Endothelial cell of umbilical vein (primary cell): Measurements from ENCODE around the gene SNX12. TPM values are rescaled to one million over a fixed set of nuclear protein-coding genes. Genes with fewer than 3 reads are reported as not detected.

ENCODE experiments used
- BruUV-seq: library from RNA; stranded (reverse); fragments of 400-500 nt; replicated peaks from 2 replicates; lab custom pipeline; 2021; lab: Mats Ljungman, UMichigan
- CTCF ChIA-PET: fragments of 300-600, 350-600 bp; sonication (Branson Sonifier 250); formaldehyde crosslinking; loops from one replicate; lab custom pipeline; 2021; ENCODE audit warnings: antibody characterized with exemption, inconsistent platforms; lab: Charles Lee
- POLR2A ChIA-PET: fragments of 300-600, 350-600 bp; sonication (Branson Sonifier 250); formaldehyde crosslinking; loops from one replicate; lab custom pipeline; 2021; ENCODE audit warnings: antibody characterized with exemption, inconsistent platforms; lab: Charles Lee
- DNase-seq: peaks from one replicate; pipeline ENCODE4 v3.0.0-alpha.2; 2011; ENCODE audit warnings: low read depth, low spot score
- FAIRE-seq: peaks from 2 replicates; lab custom pipeline; 2011; peaks lifted over from hg19 to GRCh38; lab: Jason Lieb, UNC
- H2AFZ ChIP-seq: 2 replicates; pipeline ENCODE4 v1.6.0; 2012; ENCODE audit warnings: low read depth, low read length, control low read depth, inconsistent platforms
- H3K27ac ChIP-seq: 2 replicates; pipeline ENCODE4 v1.5.1; 2011; ENCODE audit warnings: low read depth, mild to moderate bottlenecking, control low read depth, low read length, moderate library complexity; ENCODE audit not compliant: insufficient read depth
- H3K27me3 ChIP-seq, 2 experiments: 2 replicates each; pipeline versions ENCODE4 v1.6.0 to v1.6.1; 2011; ENCODE audit warnings: low read length in 2 of 2, mixed read lengths in 1 of 2; ENCODE audit not compliant: control insufficient read depth in 2 of 2, insufficient read depth in 2 of 2
- H3K36me3 ChIP-seq, 2 experiments: 2 replicates in 1 of 2; 3 replicates in 1 of 2; pipeline ENCODE4 v1.5.1; 2011; ENCODE audit warnings: low read length in 2 of 2, mild to moderate bottlenecking in 1 of 2, moderate library complexity in 1 of 2; ENCODE audit not compliant: control insufficient read depth in 2 of 2, insufficient read depth in 2 of 2; ENCODE audit errors: extremely low read depth in 1 of 2
- H3K4me1 ChIP-seq: 3 replicates; pipeline ENCODE4 v1.5.1; 2011; ENCODE audit warnings: mild to moderate bottlenecking, low read length; ENCODE audit not compliant: control insufficient read depth, insufficient read depth; ENCODE audit errors: extremely low read depth
- H3K4me2 ChIP-seq: 2 replicates; pipeline ENCODE4 v1.6.1; 2011; ENCODE audit warnings: low read length, control low read depth, mixed read lengths; ENCODE audit not compliant: insufficient read depth
- H3K4me3 ChIP-seq, 3 experiments: fragments of 200-600 bp in 1 of 3; sonication (generic), shearing (Covaris generic) in 1 of 3; replicated peaks in 1 of 3; 2 replicates each; pipeline ENCODE4 v1.5.1; 2011 to 2016; ENCODE audit warnings: control low read depth in 3 of 3, low read length in 3 of 3, mild to moderate bottlenecking in 2 of 3, inconsistent platforms in 1 of 3, low read depth in 1 of 3, moderate library complexity in 1 of 3; ENCODE audit not compliant: insufficient read depth in 1 of 3
- H3K79me2 ChIP-seq: 2 replicates; pipeline ENCODE4 v1.6.0; 2012; ENCODE audit warnings: low read length, inconsistent platforms; ENCODE audit not compliant: control insufficient read depth, insufficient read depth
- H3K9ac ChIP-seq: replicated peaks from 2 replicates; pipeline ENCODE3; 2011; ENCODE audit warnings: low read length, control low read depth; ENCODE audit not compliant: insufficient read depth; ENCODE audit errors: extremely low read depth
- H3K9me1 ChIP-seq: replicated peaks from 3 replicates; pipeline ENCODE4 v1.6.0; 2011; ENCODE audit warnings: mild to moderate bottlenecking, low read length; ENCODE audit not compliant: control insufficient read depth, insufficient read depth; ENCODE audit errors: extremely low read depth
- H3K9me3 ChIP-seq: replicated peaks from 2 replicates; pipeline ENCODE4 v1.5.1; 2012; ENCODE audit warnings: low read length, inconsistent platforms; ENCODE audit not compliant: control insufficient read depth, insufficient read depth
- H4K20me1 ChIP-seq: replicated peaks from 2 replicates; pipeline ENCODE3; 2011; ENCODE audit warnings: mild to moderate bottlenecking, low read length; ENCODE audit not compliant: control insufficient read depth, insufficient read depth; ENCODE audit errors: extremely low read depth
- EZH2 ChIP-seq: IDR thresholded peaks from 2 replicates; pipeline ENCODE4 v1.6.1; 2012; ENCODE audit warnings: borderline replicate concordance, low read depth, mild to moderate bottlenecking, moderate library complexity, low read length, inconsistent platforms; ENCODE audit not compliant: severe bottlenecking
- FOS ChIP-seq: IDR thresholded peaks from 2 replicates; pipeline ENCODE4 v1.6.1; 2011; ENCODE audit warnings: mild to moderate bottlenecking, low read length, moderate library complexity, borderline replicate concordance; ENCODE audit not compliant: insufficient read depth
- GATA2 ChIP-seq: IDR thresholded peaks from 2 replicates; pipeline ENCODE4 v1.7.0; 2011; ENCODE audit warnings: low read depth, mild to moderate bottlenecking, moderate library complexity, mixed read lengths, low read length; ENCODE audit not compliant: insufficient read length, insufficient read depth
- JUN ChIP-seq: IDR thresholded peaks from 2 replicates; pipeline ENCODE4 v1.6.1; 2011; ENCODE audit warnings: borderline replicate concordance, low read depth; ENCODE audit not compliant: insufficient read length, insufficient read depth
- MYC ChIP-seq: IDR thresholded peaks from one replicate; pipeline ENCODE4 v1.6.1; 2011; ENCODE audit warnings: mild to moderate bottlenecking, low read depth, low read length
- POLR2A ChIP-seq: IDR thresholded peaks from 2 replicates; pipeline ENCODE4 v1.6.1; 2012; ENCODE audit warnings: low read depth, mild to moderate bottlenecking, control low read depth, low read length
- POLR2AphosphoS5 ChIP-seq: IDR thresholded peaks from 2 replicates; pipeline ENCODE4 v1.6.1; 2012; ENCODE audit warnings: low read depth, mild to moderate bottlenecking, control low read depth, low read length, moderate library complexity; ENCODE audit not compliant: insufficient read depth
- dilution Hi-C: fragments of 300-500 bp; cut with MboI; formaldehyde crosslinking; loops from one replicate; pipeline ENCODE4 v1.15.0; 2019; ENCODE audit warnings: low sequenced_read_pairs; ENCODE audit not compliant: extremely low pct_ligation_motif_present
- intact Hi-C: fragments of 100-400 bp; cut with micrococcal nuclease; formaldehyde crosslinking; loops from one replicate; pipeline ENCODE4 v1.10.0; 2022
- polyA plus RNA-seq, 4 experiments: library from polyadenylated mRNA; depleted of rRNA in 3 of 4; stranded (reverse) in 3 of 4; unstranded in 1 of 4; fragments of >200 nt; gene quantifications; 2 replicates each; pipeline versions ENCODE4 v1.2.1 to v1.2.3, GENCODE V29; 2011 to 2012; ENCODE audit warnings: missing spikeins in 1 of 4
- total RNA-seq: library from RNA; stranded (reverse); gene quantifications from 2 replicates; pipeline ENCODE4 v1.2.3, GENCODE V29; 2021
- TF ChIP-seq, protein P1 (sequence below), 2 donors: IDR thresholded peaks; 1 replicate in 1 of 2; 2 replicates in 1 of 2; pipeline ENCODE4 v1.5.1; 2011; ENCODE audit warnings: low read length in 2 of 2, mild to moderate bottlenecking in 2 of 2, moderate library complexity in 2 of 2, control low read depth in 1 of 2, inconsistent platforms in 1 of 2, low read depth in 1 of 2; ENCODE audit not compliant: insufficient read depth in 1 of 2; ENCODE audit errors: extremely low read depth in 1 of 2
- TF ChIP-seq, protein P2 (sequence below): IDR thresholded peaks from 2 replicates; pipeline ENCODE4 v1.6.1; 2011; ENCODE audit not compliant: insufficient read depth, insufficient read length

SNX12 gene
- total and polyA plus RNA-seq, 2 donors (not counting 3 experiments of a cell fraction or from before 2014, with no cell fraction given) = 85.4 to 90.6 TPM

DNA sequence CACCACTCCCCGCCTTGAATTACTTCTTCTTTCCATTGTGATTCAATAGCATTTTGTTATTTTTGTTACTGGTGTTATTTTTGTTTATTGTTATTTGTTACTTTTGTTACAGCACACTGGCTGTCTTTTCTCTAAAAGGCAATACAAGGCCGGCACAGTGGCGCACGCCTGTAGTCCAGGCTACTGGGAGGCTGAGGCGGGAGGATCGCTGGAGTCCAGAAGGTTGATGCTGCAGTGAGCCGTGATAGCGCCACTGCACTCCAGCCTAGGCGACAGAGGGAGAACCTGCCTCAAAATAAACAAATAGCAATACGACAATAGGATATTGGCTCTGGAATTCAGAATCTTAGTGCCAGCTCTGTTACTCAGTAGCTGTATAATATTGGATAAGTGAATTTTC, 49.2 kb upstream of the SNX12 start:
- ChIA-PET POLR2A (interaction anchor here (0.6 kb wide), 1 partner anchor 49 kb away, joined by 5 read pairs; no protein-coding TSS in a partner anchor), CTCF (interaction anchor here (0.6 to 2.3 kb wide), 4 partner anchors 12 to 18 kb away, joined by 3 to 10 read pairs (median 4); no protein-coding TSS in a partner anchor)
- Histone ChIP-seq H4K20me1 (no peaks in the 10 kb centered on the region), H3K27ac (no peak overlapping the region), H3K4me1 (peaks cover 5% of the 10 kb centered on the region), H3K4me2 (no peak overlapping the region), H2AFZ (no peak overlapping the region), H3K4me3 (no peak overlapping the region), H3K9ac (no peak overlapping the region), H3K9me3 (no peaks in the 10 kb centered on the region), H3K79me2 (peaks cover 4% of the 10 kb centered on the region), H3K36me3 (peaks cover 0 to 12% of the 10 kb centered on the region in 2 experiments), H3K27me3 (peaks cover 0 to 3% of the 10 kb centered on the region in 2 experiments), H3K9me1 (no peaks in the 10 kb centered on the region)
- dilution Hi-C loops (no loop called here), intact Hi-C loops (loop anchor here (10.0 kb wide), 1 partner anchor 123 kb away; no protein-coding TSS in a partner anchor)
- no peak for FAIRE-seq
- no TSS peak for BruUV-seq
- TF ChIP-seq GATA2 (no peak), MYC (no peak), JUN (no peak), POLR2A (no peak), EZH2 (no peak), FOS (no peak), POLR2AphosphoS5 (no peak)
- TF ChIP-seq, protein P1, sequence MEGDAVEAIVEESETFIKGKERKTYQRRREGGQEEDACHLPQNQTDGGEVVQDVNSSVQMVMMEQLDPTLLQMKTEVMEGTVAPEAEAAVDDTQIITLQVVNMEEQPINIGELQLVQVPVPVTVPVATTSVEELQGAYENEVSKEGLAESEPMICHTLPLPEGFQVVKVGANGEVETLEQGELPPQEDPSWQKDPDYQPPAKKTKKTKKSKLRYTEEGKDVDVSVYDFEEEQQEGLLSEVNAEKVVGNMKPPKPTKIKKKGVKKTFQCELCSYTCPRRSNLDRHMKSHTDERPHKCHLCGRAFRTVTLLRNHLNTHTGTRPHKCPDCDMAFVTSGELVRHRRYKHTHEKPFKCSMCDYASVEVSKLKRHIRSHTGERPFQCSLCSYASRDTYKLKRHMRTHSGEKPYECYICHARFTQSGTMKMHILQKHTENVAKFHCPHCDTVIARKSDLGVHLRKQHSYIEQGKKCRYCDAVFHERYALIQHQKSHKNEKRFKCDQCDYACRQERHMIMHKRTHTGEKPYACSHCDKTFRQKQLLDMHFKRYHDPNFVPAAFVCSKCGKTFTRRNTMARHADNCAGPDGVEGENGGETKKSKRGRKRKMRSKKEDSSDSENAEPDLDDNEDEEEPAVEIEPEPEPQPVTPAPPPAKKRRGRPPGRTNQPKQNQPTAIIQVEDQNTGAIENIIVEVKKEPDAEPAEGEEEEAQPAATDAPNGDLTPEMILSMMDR (IDR thresholded peaks at IDR 0.05; ENCODE audit: extremely low read depth in 1 of 2, insufficient read depth in 1 of 2, low read depth in 1 of 2, low read length in 2 of 2) = no peak
- TF ChIP-seq, protein P2, sequence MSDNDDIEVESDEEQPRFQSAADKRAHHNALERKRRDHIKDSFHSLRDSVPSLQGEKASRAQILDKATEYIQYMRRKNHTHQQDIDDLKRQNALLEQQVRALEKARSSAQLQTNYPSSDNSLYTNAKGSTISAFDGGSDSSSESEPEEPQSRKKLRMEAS = no peak
- DNase-seq = no peak
